ENCODE measurements around the gene USP17L22.
"Not testable (repeated sequence)": the region's sequence is repeated elsewhere in the genome, so short reads cannot be mapped to it uniquely, and the experiment has no call there.

Gene USP17L22

GRCh38 chr4:9267319-9267718, at the start of gene USP17L22:
Gene USP17L22 (plus strand): TSS chr4:9267619. CDS start chr4:9267619, 0 bp downstream.
- not testable (repeated sequence) for DNase-seq

- DNase-seq, result not testable (repeated sequence)
Measured at GRCh38 chr4:9219852-9220251, 47.6 kb upstream of the USP17L22 start, which contains the start of gene USP17L12. Gene USP17L12 (plus strand): TSS chr4:9220152. CDS start chr4:9220152, 0 bp downstream.

GRCh38 chr4:9224596-9224995, 42.8 kb upstream of the USP17L22 start, which contains the start of gene USP17L13:
Gene USP17L13 (plus strand): TSS chr4:9224896. CDS start chr4:9224896, 0 bp downstream.
- not testable (repeated sequence) for DNase-seq

GRCh38 chr4:9230249-9230648, 37.2 kb upstream of the USP17L22 start:
- not testable (repeated sequence) for DNase-seq

GRCh38 chr4:9234085-9234484, 33.3 kb upstream of the USP17L22 start, which contains the start of gene USP17L15:
Gene USP17L15 (plus strand): TSS chr4:9234385. CDS start chr4:9234385, 0 bp downstream.
- not testable (repeated sequence) for DNase-seq

- DNase-seq, result not testable (repeated sequence)
Measured at GRCh38 chr4:9238461-9238860, 29.0 kb upstream of the USP17L22 start.

GRCh38 chr4:9243579-9243978, 23.8 kb upstream of the USP17L22 start, which contains the start of gene USP17L17:
Gene USP17L17 (plus strand): TSS chr4:9243879. CDS start chr4:9243879, 0 bp downstream.
- not testable (repeated sequence) for DNase-seq

- DNase-seq, result not testable (repeated sequence)
Measured at GRCh38 chr4:9247953-9248680, 19.3 kb upstream of the USP17L22 start, which contains the start of gene USP17L18. Gene USP17L18 (plus strand): TSS chr4:9248630. CDS start chr4:9248630, 0 bp downstream.

GRCh38 chr4:9253078-9253477, 14.3 kb upstream of the USP17L22 start, which contains the start of gene USP17L19:
Gene USP17L19 (plus strand): TSS chr4:9253378. CDS start chr4:9253378, 0 bp downstream.
- not testable (repeated sequence) for DNase-seq

- DNase-seq, result not testable (repeated sequence)
Measured at GRCh38 chr4:9257824-9258223, 9.6 kb upstream of the USP17L22 start, which contains the start of gene USP17L20. Gene USP17L20 (plus strand): TSS chr4:9258124. CDS start chr4:9258124, 0 bp downstream.

GRCh38 chr4:9262572-9262971, 4.8 kb upstream of the USP17L22 start, which contains the start of gene USP17L21:
Gene USP17L21 (plus strand): TSS chr4:9262872. CDS start chr4:9262872, 0 bp downstream.
- not testable (repeated sequence) for DNase-seq

- not testable (repeated sequence) for DNase-seq
Measured at GRCh38 chr4:9271719-9272118, 4.3 kb downstream of the USP17L22 start.

Measured in AML-193 (cell line).